GM12874 (cell line): ENCODE results near the gene TMEM86A.

Experiments used
- TF ChIP-seq, protein P1 (sequence below): IDR thresholded peaks from 2 replicates; pipeline ENCODE4 v1.5.1; 2011; ENCODE audit warnings: low read depth, mild to moderate bottlenecking, control low read depth, low read length, moderate library complexity; ENCODE audit not compliant: insufficient read depth

Gene TMEM86A

DNA sequence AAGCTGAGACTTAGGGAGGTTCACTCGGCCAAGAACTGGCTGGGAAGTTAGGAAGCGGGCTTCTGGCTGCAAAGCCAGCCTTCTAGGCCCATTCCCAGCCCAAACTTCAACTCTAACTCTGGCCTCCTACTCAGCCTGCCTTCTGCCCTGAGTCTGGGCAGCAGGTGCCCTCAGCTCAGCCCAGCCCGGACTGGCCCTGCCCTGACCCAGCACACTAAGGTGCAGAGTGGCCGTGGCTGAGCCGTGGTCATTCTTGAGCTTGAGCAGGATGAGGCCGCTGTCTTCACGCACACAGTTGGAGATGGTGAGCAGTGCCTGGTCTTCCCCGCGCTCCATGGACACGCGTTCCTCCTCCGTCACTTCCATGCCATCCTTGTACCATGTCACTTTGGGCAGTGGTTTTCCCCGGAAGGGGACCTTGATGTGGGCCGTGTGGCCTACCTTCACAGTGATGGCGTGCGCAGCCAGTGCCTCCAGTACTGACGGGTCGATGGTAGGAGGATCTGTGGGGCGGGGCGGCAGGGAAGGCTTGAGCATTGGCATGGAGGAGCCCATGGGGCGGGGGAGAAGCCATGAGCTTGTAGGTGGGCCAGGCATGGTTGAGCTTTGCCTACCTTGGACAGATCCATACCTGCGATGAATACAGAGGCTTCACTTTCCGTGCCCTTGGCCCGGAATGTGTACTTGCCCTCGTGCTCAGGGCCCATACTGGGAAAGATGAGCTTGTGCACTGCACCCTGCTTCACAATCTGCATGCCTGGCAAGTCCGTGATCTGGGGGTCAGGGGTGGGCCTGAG lies 15.3 kb downstream of the TMEM86A start:
- TF ChIP-seq, protein P1, sequence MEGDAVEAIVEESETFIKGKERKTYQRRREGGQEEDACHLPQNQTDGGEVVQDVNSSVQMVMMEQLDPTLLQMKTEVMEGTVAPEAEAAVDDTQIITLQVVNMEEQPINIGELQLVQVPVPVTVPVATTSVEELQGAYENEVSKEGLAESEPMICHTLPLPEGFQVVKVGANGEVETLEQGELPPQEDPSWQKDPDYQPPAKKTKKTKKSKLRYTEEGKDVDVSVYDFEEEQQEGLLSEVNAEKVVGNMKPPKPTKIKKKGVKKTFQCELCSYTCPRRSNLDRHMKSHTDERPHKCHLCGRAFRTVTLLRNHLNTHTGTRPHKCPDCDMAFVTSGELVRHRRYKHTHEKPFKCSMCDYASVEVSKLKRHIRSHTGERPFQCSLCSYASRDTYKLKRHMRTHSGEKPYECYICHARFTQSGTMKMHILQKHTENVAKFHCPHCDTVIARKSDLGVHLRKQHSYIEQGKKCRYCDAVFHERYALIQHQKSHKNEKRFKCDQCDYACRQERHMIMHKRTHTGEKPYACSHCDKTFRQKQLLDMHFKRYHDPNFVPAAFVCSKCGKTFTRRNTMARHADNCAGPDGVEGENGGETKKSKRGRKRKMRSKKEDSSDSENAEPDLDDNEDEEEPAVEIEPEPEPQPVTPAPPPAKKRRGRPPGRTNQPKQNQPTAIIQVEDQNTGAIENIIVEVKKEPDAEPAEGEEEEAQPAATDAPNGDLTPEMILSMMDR: no peak

DNA sequence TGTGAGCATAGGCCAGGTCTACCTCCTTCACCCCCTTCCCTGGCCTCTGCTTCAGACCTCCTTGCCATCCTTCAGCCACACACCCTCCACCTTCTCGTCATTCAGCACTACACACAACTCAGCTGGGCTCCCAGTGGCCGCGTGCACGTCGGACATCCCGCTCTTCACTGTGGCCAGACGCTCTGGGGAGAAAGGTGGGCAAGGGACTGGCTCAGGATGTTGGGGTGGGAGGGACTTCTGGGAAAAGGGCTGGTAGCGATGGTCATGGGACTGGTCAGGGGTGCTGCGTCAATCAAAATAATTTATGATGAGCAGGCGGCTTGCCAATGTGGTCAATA lies 15.8 kb downstream of the TMEM86A start:
- TF ChIP-seq, protein P1: no peak

DNA sequence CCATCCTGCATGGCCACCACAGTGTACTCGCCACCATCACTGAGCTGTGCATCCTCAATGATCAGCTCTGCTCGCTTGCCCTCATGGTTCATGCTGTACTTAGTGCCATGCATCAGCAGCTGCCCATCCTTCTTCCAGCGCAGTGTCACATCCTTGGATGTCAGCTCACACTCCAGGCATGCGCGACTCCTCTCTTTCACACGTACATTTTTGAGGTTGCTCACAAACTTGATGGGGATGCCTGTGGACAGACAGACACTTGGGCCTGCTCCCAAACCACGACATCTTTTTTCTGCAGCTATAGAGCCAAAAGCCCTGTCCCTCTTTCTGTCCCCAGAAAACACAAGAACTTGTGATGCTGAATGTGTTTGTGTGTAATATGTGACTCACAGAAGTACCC lies 16.9 kb downstream of the TMEM86A start:
- TF ChIP-seq, protein P1: no peak

DNA sequence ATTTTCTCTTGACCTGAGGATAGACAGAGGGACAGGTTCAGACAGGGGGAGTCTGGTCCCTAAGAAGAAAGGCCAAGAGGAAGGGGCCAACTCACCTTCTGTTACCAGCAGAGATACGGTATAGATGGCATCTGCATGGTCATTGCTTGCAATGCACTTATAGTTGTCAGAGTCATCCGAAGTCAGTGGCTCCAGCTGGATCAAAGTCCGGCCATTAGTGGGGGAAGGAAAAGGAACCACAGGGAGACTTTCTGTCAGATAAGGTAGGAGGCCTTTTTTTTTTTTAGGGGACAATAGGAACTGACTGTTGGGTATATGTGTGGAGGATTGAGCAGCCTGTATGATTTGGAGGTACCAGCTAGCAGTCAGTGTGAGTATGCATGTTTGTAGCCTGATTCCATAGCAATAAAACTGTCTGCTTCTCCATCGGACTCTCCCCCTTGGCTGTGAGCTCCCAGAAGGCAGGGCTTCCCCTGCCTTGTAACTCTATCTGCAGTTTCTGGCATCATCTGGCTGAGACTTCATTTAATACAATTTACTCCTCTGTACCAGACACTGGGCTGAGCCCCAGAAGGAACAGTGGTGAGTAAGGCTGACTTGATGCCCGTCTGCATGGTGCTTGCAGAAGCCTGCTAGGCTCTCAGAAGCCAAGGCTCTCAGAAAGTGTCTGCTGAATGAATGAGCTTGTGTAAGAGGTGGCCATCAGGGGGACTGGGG lies 21.7 kb downstream of the TMEM86A start:
- TF ChIP-seq, protein P1: no peak

DNA sequence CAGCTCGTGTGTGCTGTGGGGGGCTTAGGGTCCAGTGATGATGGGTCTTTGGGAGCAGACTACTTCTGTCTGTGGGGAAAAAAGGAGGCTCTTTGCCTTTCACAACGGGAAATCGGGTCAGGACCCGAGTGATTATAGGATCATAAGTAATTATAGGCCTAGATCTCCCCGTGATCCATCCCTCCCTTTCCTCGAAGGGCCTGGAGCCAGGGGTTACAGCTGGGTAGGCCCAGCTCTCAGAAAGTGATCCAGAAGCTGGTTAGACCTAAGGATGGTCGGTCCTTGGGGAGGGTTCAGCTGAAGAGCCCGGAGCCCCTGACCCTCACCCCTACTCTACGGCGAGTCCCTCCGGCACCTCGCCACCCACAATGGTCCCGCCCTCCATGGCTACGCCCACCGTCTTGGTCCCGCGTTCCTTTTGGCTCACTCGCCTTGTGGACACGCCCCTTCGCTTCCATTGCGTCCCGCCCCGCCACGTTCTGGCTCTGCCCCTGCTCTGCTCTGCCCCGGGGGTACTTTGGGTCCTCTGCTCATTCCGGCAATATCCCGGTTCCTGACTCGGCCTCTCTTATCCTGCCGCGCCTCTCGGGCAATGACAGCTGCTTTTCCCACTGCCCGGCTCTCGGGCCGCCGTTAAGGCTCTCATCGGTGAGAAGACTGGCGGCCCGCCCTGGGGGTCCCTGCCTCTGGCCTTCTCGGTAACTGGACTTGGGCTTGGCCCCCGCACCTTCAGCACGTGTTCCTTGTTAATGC lies 22.4 kb downstream of the TMEM86A start:
- TF ChIP-seq, protein P1: no peak

DNA sequence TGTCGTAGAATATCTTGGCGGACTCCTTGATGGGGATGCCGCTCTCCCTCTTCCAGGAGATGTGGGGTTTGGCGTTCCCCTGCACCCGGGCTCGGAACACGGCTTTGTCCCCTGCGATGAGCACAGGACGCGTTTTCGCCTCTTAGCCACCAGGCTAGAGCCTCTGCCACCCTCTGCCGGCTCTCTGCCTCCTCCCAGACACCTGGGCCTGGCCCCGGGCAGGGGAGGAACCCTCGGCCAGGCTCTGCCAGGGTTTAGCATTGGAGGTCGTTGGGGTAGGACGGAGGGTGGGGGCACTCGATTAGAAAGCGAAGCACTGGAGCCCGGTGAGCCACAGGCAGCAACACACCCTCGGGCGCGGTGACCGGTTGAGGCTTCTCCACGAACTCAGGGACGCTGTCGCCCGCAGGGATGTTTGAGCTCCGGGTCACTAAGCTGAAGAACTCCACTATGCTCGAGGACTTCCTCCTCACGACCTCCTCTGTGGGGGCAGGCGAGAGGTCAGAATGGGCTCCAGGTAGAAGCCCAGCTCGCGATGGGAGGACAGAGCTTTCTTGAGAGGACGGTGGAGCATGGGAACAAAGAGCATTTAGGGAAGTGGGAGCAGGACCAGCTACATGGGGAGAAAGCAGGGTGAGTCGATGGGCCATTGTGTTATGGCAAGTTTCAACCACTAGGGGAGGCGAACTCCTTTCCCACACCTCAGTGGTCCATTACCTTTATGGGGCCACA lies 23.1 kb downstream of the TMEM86A start:
- TF ChIP-seq, protein P1: peak; percentile 94

DNA sequence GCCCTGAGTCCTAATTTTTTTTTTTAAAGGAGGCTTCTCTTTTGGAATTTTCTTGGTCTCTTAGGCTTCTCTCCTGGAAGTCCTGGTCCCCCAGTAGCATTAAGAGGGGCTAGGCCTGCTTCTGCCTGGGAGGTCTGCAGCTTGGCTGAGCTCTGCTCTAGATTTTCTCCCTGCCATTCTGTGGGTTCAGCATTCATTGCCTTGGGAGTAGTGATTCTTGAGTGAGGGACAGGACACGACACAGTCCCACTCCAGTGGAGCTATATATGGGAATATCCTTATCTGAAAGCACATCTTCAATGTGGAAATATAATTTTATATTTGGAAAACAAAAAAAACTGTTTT lies 23.7 kb downstream of the TMEM86A start:
- TF ChIP-seq, protein P1: no peak
